Hepatocyte (in vitro differentiated cells): Measurements from ENCODE around the gene RND3. TPM values are rescaled to one million over a fixed set of nuclear protein-coding genes. Genes with fewer than 3 reads are reported as not detected.

Experiments used
- DNase-seq: peaks from one replicate; pipeline ENCODE4 v3.0.0-alpha.2; 2016; ENCODE audit warnings: low spot score
- H2AFZ ChIP-seq: fragments of 200-600 bp; sonication (generic); 2 replicates; pipeline ENCODE4 v1.6.0; 2016; ENCODE audit warnings: antibody characterized with exemption, mild to moderate bottlenecking
- H3K27ac ChIP-seq: fragments of 200-600 bp; sonication (generic); 2 replicates; pipeline ENCODE4 v1.5.1; 2016; ENCODE audit warnings: mild to moderate bottlenecking
- H3K27me3 ChIP-seq: fragments of 200-600 bp; sonication (generic); 2 replicates; pipeline ENCODE4 v1.6.1; 2016
- H3K36me3 ChIP-seq: fragments of 200-600 bp; sonication (generic); replicated peaks from 2 replicates; pipeline ENCODE4 v1.5.1; 2016; ENCODE audit warnings: low read depth; ENCODE audit not compliant: insufficient read depth
- H3K4me1 ChIP-seq: fragments of 200-600 bp; sonication (generic); 2 replicates; pipeline ENCODE4 v1.5.1; 2016; ENCODE audit warnings: mild to moderate bottlenecking, moderate library complexity; ENCODE audit not compliant: insufficient read depth
- H3K4me2 ChIP-seq: fragments of 200-600 bp; sonication (generic); 2 replicates; pipeline ENCODE4 v1.6.0; 2016
- H3K4me3 ChIP-seq: fragments of 200-600 bp; sonication (generic); 2 replicates; pipeline ENCODE4 v1.5.1; 2016; ENCODE audit warnings: mild to moderate bottlenecking
- H3K79me2 ChIP-seq: fragments of 200-600 bp; sonication (generic); 2 replicates; pipeline ENCODE4 v1.6.0; 2017; ENCODE audit warnings: mild to moderate bottlenecking
- H3K9me2 ChIP-seq: fragments of 200-600 bp; sonication (generic); replicated peaks from 2 replicates; pipeline ENCODE4 v1.6.0; 2017; ENCODE audit warnings: mild to moderate bottlenecking; ENCODE audit not compliant: insufficient read depth
- H3K9me3 ChIP-seq: fragments of 200-600 bp; sonication (generic); 2 replicates; pipeline ENCODE4 v1.5.1; 2016; ENCODE audit warnings: low read depth, mild to moderate bottlenecking
- H4K20me1 ChIP-seq: fragments of 200-600 bp; sonication (generic); 2 replicates; pipeline ENCODE4 v1.6.0; 2016; ENCODE audit warnings: mild to moderate bottlenecking; ENCODE audit not compliant: insufficient read depth, poor library complexity, severe bottlenecking
- EZH2 ChIP-seq: fragments of 200-600 bp; sonication (generic); IDR thresholded peaks from 2 replicates; pipeline ENCODE4 v1.6.1; 2016; ENCODE audit warnings: antibody characterized with exemption, mild to moderate bottlenecking, borderline replicate concordance
- EZH2phosphoT487 ChIP-seq: fragments of 200-600 bp; sonication (generic); IDR thresholded peaks from one replicate; pipeline ENCODE4 v1.6.1; 2018; ENCODE audit warnings: antibody characterized with exemption, mild to moderate bottlenecking, low read depth, moderate library complexity; ENCODE audit not compliant: unreplicated experiment, severe bottlenecking
- WGBS: methylation state at CpG from one replicate; pipeline ENCODE4 v1.1.6; 2016; ENCODE audit warnings: low lambda C conversion rate; ENCODE audit errors: missing lambda C conversion rate; 5-methylcytosine and 5-hydroxymethylcytosine counted together
- polyA plus RNA-seq: library from polyadenylated mRNA; unstranded; fragments of >200 nt; fragmentation: Nextera tagmentation; extraction: Ambion mirVana; gene quantifications from 2 replicates; pipeline ENCODE4 v1.2.1, GENCODE V29; 2016
- total RNA-seq: library from RNA; depleted of rRNA; stranded (reverse); fragments of >200 nt; gene quantifications from 2 replicates; pipeline ENCODE4 v1.2.3, GENCODE V29; 2014
- TF ChIP-seq, protein P1 (sequence below): fragments of 200-600 bp; sonication (generic); IDR thresholded peaks from 2 replicates; pipeline ENCODE4 v1.5.1; 2016; ENCODE audit warnings: antibody characterized with exemption, mild to moderate bottlenecking; ENCODE audit not compliant: poor library complexity

RND3 gene
- total and polyA plus RNA-seq, 2 experiments from 2014 or later: 118 to 135 TPM

- TF ChIP-seq EZH2phosphoT487: no peak
- no peak for TF ChIP-seq EZH2
- TF ChIP-seq, protein P1, sequence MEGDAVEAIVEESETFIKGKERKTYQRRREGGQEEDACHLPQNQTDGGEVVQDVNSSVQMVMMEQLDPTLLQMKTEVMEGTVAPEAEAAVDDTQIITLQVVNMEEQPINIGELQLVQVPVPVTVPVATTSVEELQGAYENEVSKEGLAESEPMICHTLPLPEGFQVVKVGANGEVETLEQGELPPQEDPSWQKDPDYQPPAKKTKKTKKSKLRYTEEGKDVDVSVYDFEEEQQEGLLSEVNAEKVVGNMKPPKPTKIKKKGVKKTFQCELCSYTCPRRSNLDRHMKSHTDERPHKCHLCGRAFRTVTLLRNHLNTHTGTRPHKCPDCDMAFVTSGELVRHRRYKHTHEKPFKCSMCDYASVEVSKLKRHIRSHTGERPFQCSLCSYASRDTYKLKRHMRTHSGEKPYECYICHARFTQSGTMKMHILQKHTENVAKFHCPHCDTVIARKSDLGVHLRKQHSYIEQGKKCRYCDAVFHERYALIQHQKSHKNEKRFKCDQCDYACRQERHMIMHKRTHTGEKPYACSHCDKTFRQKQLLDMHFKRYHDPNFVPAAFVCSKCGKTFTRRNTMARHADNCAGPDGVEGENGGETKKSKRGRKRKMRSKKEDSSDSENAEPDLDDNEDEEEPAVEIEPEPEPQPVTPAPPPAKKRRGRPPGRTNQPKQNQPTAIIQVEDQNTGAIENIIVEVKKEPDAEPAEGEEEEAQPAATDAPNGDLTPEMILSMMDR: no peak
- H3K79me2 ChIP-seq: peaks cover 33% of the 10 kb centered on the region
- H3K27me3 ChIP-seq: no peaks in the 10 kb centered on the region
- WGBS: 44% methylated on average over 5 of the region's 5 CpGs
- H4K20me1 ChIP-seq: peaks cover 8% of the 10 kb centered on the region
- DNase-seq: no peak
- H2AFZ ChIP-seq: no peak overlapping the region
- H3K4me2 ChIP-seq: peak overlapping the region; percentile 32
- peak overlapping the region; percentile 51 for H3K27ac ChIP-seq
- H3K9me3 ChIP-seq: no peaks in the 10 kb centered on the region
- H3K4me1 ChIP-seq: peaks cover 41% of the 10 kb centered on the region
- no peaks in the 10 kb centered on the region for H3K9me2 ChIP-seq
- peaks cover 12% of the 10 kb centered on the region for H3K36me3 ChIP-seq
- H3K4me3 ChIP-seq: no peak overlapping the region
Observed at GRCh38 chr2:150466741-150467620, 20.5 kb downstream of the RND3 start.

- Histone ChIP-seq H3K79me2 (peaks cover 23% of the 10 kb centered on the region), H3K9me2 (no peaks in the 10 kb centered on the region), H3K27me3 (no peaks in the 10 kb centered on the region), H3K4me3 (no peak overlapping the region), H3K4me2 (no peak overlapping the region), H2AFZ (no peak overlapping the region), H4K20me1 (no peaks in the 10 kb centered on the region), H3K4me1 (peaks cover 32% of the 10 kb centered on the region), H3K36me3 (peaks cover 12% of the 10 kb centered on the region), H3K27ac (peak overlapping the region; percentile 51), H3K9me3 (no peaks in the 10 kb centered on the region)
- WGBS: 91% methylated on average over 4 of the region's 4 CpGs
- DNase-seq: no peak
- no peak for TF ChIP-seq EZH2
- no peak for TF ChIP-seq EZH2phosphoT487
- TF ChIP-seq, protein P1: no peak
Observed at GRCh38 chr2:150465703-150466569, 21.5 kb downstream of the RND3 start.

DNA sequence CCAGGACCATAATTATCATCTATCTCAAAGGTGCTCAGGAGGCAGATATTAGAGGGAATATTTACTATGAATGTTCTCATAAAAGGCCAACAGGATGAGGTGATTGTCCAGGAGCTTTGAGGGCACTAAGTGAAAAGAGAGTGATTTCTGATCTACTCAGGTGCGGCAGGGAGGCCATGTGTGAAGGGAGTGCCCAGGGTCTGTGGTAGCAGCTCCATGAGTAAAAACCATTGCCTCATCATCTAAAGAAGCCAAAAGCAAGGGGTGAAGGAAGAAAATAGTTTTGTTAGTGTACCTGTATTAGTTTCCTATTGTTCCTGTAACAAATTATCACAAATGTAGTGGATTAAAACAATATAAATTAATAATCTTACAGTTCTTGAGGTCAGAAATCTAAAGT is 22.5 kb downstream of the RND3 start:
- 100% methylated on average over 1 of the region's 1 CpG for WGBS
- DNase-seq: no peak
- Histone ChIP-seq H3K4me2 (no peak overlapping the region), H3K27ac (no peak overlapping the region), H3K9me2 (no peaks in the 10 kb centered on the region), H4K20me1 (no peaks in the 10 kb centered on the region), H3K79me2 (peaks cover 13% of the 10 kb centered on the region), H3K4me3 (no peak overlapping the region), H3K36me3 (peaks cover 12% of the 10 kb centered on the region), H3K4me1 (peaks cover 27% of the 10 kb centered on the region), H3K27me3 (no peaks in the 10 kb centered on the region), H2AFZ (no peak overlapping the region), H3K9me3 (no peaks in the 10 kb centered on the region)
- TF ChIP-seq EZH2phosphoT487 (no peak), EZH2 (no peak)
- TF ChIP-seq, protein P1: no peak
